Measurements from ENCODE around the gene GPR171. TPM values are rescaled to one million over a fixed set of nuclear protein-coding genes. Genes with fewer than 3 reads are reported as not detected.

The GPR171 gene
- total RNA-seq, 2 donors from 2014 or later = 31.2 to 113 TPM

DNA sequence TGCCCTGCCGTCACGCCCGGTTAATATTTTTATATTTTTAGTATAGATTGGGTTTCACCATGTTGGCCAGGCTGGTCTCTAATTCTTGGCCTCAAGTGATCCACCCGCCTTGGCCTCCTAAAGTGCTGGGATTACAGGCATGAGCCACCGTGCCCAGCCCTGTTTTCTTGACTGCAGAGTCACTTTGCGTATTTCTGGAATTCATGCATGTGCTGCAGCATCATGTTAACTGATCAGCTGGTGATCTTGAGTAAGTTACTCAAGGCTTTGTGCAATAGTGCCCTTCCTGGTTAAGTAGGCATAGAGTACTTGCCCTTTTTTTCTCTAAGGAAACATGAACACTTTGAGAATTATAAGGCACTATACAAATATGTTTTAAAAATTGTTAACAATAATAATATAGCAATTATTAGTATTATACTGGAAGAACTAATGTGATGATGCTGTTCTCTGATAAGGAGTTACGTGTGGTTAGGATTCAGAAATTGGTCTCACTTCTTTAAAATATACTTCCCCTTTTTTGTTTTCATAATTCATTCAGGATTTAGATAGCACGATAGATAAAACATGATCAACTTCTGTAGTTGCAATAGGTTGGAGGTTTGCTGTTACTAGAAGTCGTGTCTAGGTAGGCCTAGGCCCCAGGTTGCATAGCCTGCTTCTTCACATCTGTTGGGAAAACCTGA lies 33.6 kb downstream of the GPR171 start:
- no peaks in the 10 kb centered on the region for H3K9me3 Mint-ChIP-seq
- H3K27ac Mint-ChIP-seq = peak overlapping the region in 1 of 2 donors; percentile 55

DNA sequence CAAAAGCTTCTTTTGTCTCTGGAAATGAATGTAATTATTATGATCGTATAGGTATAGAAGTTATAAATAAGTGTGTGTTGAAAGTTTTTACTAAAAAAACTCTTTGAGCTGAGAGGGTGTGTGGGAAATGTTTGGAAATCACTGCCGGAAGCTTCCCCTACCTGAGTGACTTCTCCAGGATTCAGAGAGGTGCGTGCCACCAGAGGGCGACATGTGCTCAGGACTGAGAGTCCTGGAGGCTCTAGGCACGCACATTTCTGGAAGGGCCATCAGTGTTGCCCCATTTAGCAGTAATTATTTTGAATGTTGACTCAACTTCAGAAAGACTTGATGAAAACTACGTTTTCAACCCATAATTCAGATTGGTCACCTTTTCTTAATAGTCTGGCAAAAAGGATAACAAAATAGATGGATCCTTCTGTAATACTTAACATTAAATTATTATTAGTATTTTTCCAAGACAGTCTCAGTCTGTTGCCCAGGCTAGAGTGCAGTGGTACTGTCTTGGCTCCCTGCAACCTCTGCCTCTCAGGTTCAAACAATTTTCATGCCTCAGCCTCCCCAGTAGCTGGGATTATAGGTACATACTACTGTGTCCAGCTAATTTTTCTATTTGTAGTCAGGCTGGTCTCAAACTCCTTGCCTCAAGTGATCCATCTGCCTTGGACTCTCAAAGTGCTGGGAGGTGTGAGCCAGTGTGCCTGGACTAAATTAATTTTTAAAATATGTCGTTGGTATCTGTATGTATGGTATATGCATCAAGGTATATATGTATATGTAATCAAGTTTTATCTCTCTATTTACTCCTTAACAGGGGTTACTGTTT lies 34.5 kb downstream of the GPR171 start:
- peak; percentile 65 to 81 for DNase-seq (ENCODE audit: low spot score in 2 of 2)
- no peaks in the 10 kb centered on the region for H3K36me3 Mint-ChIP-seq

More for the DNA sequence above, 33.6 kb downstream of the GPR171 start:
- ATAC-seq = peak in 1 of 2 donors; percentile 5
- peaks cover 0 to 4% of the 10 kb centered on the region in 2 donors for H3K36me3 Mint-ChIP-seq
- DNase-seq (ENCODE audit: low spot score in 2 of 2) = no peak

DNA sequence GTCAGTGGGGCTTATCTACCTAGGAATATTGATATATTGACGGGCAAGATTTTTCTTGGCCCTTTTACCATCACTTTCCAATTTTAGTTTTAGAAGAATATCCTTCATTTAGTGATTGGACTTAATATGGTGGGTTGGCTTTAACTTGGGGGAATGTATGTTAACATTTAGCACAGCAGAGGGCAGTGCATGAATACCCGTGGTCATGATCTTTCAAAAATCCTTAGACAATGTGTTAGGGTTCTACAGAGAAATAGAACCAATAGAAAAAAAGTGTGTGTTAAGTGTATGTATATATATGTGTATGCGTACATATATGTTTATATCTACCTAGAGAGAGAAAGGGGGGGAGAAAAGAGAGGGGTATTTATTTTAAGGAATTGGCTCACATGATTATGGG lies 36.9 kb downstream of the GPR171 start:
- no peak for DNase-seq (ENCODE audit: low spot score in 2 of 2)
- H3K27ac Mint-ChIP-seq = no peak overlapping the region
- H3K36me3 Mint-ChIP-seq = no peaks in the 10 kb centered on the region
- no peak for ATAC-seq
- H3K9me3 Mint-ChIP-seq = no peaks in the 10 kb centered on the region

More for the DNA sequence above, 34.5 kb downstream of the GPR171 start:
- no peaks in the 10 kb centered on the region for H3K9me3 Mint-ChIP-seq
- H3K27ac Mint-ChIP-seq = no peak overlapping the region
- ATAC-seq = peak; percentile 62 to 68

DNA sequence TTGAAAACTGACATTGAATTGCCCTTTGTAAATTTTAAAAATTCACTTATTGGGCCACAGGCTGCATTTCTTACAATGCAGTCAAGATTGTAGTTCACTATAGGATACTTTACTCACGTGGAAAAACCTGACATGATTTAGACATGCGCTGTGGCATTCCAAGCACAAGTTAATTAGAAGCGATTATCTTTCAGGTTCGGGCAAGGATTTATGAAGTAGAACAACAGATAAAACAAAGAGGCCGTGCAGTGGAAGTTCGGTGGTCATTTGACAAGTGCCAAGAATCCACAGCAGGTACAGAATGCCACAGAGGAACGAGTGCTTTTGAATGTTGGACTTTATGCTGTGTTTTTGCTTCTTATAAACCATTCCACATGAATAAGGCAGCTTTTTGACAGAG lies 37.8 kb downstream of the GPR171 start:
- no peak for DNase-seq (ENCODE audit: low spot score in 2 of 2)
- Mint-ChIP-seq H3K27ac (no peak overlapping the region), H3K9me3 (no peaks in the 10 kb centered on the region), H3K36me3 (no peaks in the 10 kb centered on the region)
- no peak for ATAC-seq

DNA sequence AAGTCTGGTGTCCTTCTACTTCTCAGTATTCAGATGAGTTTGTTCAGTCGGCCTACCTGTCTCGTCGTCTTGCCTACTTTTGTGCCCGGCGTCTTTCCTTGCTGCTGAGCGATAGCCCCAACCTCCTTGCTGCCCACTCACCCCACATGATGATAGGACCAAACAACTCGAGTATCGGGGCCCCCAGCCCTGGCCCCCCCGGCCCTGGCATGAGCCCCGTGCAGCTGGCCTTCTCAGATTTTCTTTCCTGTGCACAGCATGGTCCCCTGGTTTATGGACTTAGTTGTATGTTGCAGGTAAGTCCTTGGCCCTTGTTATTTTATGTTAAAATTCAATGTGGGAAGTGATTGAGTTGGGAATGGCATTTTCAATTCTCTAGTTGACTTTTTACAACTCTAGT lies 43.2 kb downstream of the GPR171 start:
- Mint-ChIP-seq H3K9me3 (no peaks in the 10 kb centered on the region), H3K27ac (no peak overlapping the region), H3K36me3 (no peaks in the 10 kb centered on the region)
- DNase-seq (ENCODE audit: low spot score in 2 of 2) (no peak), ATAC-seq (no peak)

DNA sequence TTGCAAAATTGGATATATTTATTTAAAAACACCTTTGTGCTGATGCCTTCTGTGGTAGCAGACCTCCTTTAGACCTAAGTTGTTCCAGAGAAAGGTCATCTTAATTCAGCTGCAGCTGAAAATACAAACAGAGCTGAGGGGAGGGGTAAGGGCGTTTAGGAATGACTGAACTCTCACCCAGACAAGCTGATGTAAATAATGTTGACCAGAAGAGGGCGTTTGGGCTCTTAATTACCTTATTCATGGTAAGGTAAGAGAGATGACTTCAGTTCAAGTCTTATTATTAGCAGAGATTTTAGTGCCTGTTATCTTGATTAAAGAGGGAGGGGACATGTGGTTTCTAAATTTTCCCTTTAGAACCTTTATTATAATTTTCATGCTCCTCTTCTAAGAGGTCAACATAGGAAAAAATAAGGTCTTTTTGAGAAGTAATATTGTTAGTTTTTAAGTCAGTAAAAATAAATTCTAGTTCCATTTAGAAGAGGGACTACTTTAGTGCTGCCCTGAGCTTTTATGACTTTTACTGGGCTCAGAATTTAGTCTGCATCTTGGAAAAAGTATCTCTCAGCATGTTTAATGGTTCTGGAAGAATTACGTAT lies 46.3 kb downstream of the GPR171 start:
- ATAC-seq = peak; percentile 67 to 75
- peak in 1 of 2 donors; percentile 52 for DNase-seq (ENCODE audit: low spot score in 2 of 2)
- Mint-ChIP-seq H3K9me3 (no peaks in the 10 kb centered on the region), H3K27ac (no peak overlapping the region), H3K36me3 (no peaks in the 10 kb centered on the region)

DNA sequence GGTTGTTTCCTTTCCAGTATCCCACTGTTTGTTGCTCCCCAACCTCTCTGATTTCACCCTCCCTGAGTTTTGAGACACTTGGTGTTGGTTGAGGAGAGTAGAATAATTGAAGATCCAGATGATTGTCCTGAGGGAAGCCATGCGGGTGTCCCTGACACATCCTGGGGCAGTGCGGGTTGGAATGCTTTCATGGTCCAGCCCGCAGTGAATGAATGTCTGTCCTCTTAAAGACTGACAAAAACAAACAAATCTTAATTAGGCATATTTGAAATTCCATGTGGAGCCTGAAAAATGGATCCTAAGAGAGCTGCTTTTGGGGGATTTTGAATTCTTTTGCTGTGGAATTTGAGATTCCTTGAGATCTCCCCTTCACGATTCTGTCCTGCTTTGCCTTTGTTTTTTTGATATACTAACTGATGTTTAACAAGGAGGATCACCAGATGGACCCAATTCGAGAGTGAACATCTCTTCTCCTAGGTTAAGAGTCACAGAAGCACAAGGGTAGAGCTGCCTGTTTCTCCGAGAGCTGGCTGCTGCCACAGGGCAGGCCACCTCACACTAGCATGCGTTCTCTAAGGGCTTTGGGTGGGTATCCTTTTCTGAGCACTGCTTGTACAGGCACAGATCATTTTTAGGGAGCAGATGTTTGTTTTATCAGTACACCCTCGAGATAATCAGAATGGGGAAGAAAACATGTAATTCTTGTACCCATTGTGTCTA lies 47.4 kb downstream of the GPR171 start:
- no peaks in the 10 kb centered on the region for H3K9me3 Mint-ChIP-seq
- ATAC-seq (no peak), DNase-seq (ENCODE audit: low spot score in 2 of 2) (no peak)
- peak overlapping the region in 1 of 2 donors; percentile 52 for H3K27ac Mint-ChIP-seq
- no peaks in the 10 kb centered on the region for H3K36me3 Mint-ChIP-seq

DNA sequence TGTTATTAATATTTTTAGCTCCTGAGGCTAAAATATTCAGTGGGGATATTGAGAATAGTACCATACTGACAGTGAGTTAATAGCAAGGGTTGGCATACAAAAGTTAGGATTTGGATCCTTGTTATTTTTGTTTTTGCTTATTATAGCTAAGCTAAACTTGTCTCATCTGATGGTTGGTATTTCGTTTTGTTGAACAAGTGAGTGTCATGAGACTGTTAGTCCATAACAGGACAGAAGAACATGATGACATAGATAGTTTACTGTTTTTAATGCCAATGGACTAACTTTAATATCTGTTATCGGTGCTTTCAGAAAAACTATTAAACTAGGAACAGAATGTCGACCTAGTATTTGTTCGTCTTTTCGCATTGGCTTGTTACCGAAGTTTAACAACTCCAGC lies 48.5 kb downstream of the GPR171 start:
- H3K27ac Mint-ChIP-seq = no peak overlapping the region
- H3K9me3 Mint-ChIP-seq = no peaks in the 10 kb centered on the region
- no peaks in the 10 kb centered on the region for H3K36me3 Mint-ChIP-seq
- no peak for ATAC-seq
- DNase-seq (ENCODE audit: low spot score in 2 of 2) = no peak

DNA sequence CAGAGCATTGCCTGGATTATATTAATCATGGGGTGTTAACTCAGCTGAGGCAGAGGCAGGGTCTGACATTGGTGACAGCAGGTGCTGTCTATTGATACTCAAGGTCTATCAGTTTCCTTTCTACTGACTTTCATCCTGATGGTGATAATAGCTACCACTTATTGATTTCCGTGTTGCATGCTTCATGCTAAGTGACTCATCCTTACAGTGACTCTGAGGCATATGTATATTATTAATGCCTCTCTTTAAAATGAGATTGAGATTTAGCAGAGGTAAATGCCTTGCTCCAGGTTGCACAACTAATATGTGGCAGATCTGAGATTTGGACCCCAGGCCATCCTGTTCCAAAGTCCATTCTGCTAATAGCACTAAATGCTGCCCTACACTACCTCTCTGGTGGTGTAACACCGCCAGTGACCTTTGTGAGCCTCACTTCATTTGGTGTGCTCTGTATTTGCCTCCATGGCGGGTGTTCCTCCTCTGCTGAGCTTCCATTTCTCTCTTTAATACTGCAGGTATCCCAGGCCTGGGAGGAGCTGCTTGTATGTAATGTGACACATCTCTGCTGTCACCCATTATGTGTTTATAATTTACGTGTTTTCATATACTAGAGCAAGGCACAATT lies 50.4 kb downstream of the GPR171 start:
- Mint-ChIP-seq H3K9me3 (no peaks in the 10 kb centered on the region), H3K36me3 (no peaks in the 10 kb centered on the region), H3K27ac (no peak overlapping the region)
- no peak for DNase-seq (ENCODE audit: low spot score in 2 of 2)
- no peak for ATAC-seq

Other genes starting within 250 kb of the GPR171 start
- not detected for gene CLRN1, start 230.5 kb downstream of the GPR171 start, total RNA-seq
- gene MED12L, start 117.6 kb downstream of the GPR171 start, total RNA-seq = 1 to 10 TPM; 1.5 to 6.9 TPM
- under 1 TPM; 0.14 to 0.68 TPM for gene P2RY14, start 75.3 kb upstream of the GPR171 start, total RNA-seq
- gene GPR87, start 113.6 kb upstream of the GPR171 start, total RNA-seq = 1 to 10 TPM in 1 of 2 donors, under 1 TPM in 1; 0.97 to 1.3 TPM
- not detected for gene P2RY13, start 126.3 kb upstream of the GPR171 start, total RNA-seq
- not detected for gene P2RY12, start 181.5 kb upstream of the GPR171 start, total RNA-seq